Stimulated activated CD8-positive, alpha-beta memory T cell treated with anti-CD3 and anti-CD28 coated beads, Interleukin-4, amount 100 ng/mL, for 4 hours (primary cell): ENCODE data around the gene HACD1.
"Not testable (repeated sequence)": the region's sequence is repeated elsewhere in the genome, so short reads cannot be mapped to it uniquely, and the experiment has no call there.

ENCODE experiments used
- DNase-seq, 2 donors: peaks; one replicate each; pipeline ENCODE4 v3.0.0-alpha.2; 2020; ENCODE audit warnings: low read depth in 2 of 2, low spot score in 1 of 2

The HACD1 gene

GRCh38 chr10:17643755-17644484 is 26.7 kb upstream of the HACD1 start, which contains the start of gene STAM:
Gene STAM, plus strand, starts transcription at chr10:17644151. Its CDS starts 189 bp downstream, at chr10:17644340.
- peak; percentile 82 for DNase-seq

DNA sequence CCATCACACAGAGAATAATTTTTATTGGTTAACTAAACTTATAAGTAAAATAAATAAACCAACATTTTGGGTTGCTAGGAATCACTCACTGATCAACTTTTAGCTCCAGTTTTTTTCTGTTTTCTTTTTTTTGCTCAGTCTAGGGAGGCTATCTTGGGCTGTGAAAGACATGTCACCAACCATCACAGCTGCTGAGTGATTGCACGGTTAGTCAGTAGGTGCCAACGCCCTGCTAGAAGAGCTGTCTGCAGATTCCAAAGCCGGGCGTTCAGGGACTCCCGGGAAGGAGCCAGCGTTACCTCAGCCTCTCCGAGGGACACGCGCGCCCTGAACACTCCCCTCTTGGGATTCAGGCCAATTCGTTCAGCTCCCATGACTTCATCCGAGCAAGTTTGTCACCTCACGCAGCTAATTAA is 26.2 kb upstream of the HACD1 start:
- no peak for DNase-seq

DNA sequence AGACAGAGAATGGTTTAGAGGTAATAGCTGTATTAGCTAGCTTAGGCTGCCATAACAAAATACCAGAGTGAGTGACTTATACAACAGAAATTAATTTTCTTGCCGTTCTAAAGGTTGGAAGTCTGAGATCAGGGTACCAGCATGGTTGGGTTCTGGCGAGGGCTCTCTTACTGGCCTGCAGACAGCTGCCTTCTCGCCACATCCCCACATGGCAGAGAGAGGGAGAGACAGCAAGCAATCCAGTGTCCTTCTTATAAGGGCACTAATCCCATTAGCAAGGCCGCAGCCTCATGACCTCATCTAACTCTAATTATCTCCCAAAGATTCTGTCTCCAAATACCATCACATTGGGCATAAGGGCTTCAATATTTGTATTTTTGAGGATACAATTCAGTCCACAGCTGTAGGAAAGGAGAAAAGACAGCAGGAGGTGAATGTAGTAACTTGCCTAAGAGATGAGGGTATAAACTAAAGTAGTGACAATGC is 23.2 kb upstream of the HACD1 start:
- no peak for DNase-seq

DNA sequence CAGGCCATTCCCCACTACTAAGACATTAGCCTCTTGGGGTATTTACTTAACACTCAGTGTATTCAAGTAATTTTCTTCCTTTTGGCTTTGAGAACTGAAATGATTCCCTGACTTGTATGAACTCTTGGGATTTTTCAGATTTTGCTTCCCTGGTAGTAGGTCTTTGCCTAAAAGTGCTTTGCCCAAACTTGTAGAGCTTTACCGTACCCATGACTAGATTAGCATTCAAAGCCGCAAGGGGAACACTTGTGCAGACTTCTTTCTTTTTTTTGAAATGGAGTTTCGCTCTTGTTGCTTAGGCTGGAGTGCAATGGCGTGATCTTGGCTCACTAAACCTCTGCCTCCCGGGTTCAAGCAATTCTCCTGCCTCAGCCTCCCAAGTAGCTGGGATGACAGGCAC is 20.7 kb upstream of the HACD1 start:
- no peak for DNase-seq

DNA sequence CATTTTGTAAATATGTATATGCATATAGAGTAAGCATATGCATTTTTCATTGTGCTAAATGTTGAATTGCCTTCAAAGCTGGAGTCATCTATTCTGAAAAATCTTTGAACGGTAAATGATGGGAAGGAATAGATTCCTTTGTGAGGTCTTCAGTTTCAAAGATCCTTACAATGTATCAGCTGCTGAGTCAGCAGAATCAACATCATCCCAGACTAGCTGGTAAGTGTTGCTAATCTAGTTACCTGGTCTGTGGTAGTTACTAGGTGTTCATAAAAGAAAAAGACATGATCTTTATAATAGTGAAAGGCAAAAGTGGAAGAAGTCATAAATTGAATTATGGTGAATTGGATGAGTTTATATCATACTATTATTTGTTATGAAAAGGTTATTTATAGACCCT is 16.2 kb upstream of the HACD1 start:
- DNase-seq: no peak

DNA sequence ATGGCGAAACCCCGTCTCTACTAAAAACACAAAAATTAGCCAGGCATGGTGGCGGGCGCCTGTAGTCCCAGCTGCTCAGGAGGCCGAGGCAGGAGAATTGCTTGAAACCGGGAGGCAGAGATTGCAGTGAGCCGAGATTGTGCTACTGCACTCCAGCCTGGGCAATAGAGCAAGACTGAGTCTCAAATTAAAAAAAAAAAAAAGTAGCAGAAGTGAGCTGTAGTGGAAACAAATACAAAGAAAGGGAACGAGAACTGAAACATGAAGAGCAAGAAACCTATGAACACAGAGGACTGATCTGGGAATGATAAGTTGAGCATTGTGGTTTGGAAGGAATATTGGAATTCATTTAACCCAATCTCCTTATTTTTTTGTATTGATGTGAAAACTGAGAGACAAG is 15.4 kb upstream of the HACD1 start:
- DNase-seq: not testable (repeated sequence)

- DNase-seq: no peak
These were observed 9.5 kb upstream of the HACD1 start for GRCh38 chr10:17626656-17627055.

DNA sequence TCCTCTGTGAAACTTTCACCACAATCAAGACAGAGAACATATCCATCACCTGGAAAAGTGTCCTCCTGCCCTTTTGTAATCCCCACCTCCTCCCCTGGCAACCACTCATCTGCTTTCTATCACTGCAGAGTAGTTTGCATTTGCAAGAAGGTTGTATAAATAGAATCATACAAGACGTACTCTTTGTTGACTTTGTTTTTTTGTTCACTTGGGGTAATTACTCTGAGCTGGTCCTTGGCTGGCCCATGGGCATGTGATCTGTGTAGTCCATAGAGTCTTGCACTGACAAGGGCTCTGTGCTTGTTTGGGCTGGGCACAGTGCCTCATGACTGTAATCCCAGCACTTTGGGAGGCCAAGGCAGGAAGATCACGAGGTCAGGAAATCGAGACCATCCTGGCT is 7.8 kb upstream of the HACD1 start:
- no peak for DNase-seq

DNA sequence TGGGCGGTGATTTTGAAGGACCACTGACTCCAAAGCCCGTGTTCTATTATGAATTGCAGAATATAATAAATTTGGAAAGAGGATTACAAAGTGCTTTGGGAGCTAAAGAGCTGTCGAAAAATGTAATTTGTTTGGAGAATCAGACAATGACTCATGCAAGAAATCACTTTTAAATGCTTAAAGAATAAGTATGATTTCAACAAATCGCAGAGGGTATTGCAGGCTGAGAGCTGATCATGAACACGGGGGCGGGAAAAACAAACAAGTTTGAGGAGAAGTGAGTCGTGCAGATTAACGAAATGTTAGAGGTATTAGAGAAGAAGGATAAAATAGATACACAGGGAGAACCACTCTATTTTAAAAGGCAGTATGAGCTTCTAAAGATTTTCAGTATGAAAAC is 4.9 kb upstream of the HACD1 start:
- DNase-seq: no peak

GRCh38 chr10:17616403-17617030 is 657 bp downstream of the HACD1 start:
- DNase-seq: no peak

DNA sequence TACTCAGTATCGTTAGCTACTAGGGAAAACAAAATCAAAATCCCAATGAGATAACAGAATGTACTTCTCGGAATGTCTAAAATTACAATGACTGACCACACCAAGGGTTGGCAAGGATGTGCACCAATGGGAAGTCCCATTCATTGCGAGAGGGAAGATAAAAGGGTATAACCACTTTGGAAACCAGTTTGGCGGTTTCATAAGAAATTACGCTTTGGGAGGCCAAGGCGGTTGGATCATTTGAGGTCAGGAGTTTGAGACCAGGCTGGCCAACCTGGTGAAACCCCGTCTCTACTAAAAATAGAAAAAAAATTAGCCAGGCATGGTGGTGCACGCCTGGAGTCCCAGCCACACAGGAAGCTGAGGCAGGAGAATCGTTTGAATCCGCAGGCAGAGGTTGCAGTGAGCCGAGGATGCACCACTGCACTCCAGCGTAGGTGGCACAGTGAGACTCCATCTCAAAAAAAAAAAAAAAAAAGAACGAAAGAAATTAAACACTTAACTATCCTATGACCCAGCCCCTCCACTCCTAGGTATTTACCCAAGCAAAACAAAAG is 7.6 kb downstream of the HACD1 start:
- DNase-seq: no peak

- no peak for DNase-seq
These were observed 9.4 kb downstream of the HACD1 start for GRCh38 chr10:17607603-17608332.

GRCh38 chr10:17607060-17607459 is 10.1 kb downstream of the HACD1 start:
- DNase-seq: no peak

DNA sequence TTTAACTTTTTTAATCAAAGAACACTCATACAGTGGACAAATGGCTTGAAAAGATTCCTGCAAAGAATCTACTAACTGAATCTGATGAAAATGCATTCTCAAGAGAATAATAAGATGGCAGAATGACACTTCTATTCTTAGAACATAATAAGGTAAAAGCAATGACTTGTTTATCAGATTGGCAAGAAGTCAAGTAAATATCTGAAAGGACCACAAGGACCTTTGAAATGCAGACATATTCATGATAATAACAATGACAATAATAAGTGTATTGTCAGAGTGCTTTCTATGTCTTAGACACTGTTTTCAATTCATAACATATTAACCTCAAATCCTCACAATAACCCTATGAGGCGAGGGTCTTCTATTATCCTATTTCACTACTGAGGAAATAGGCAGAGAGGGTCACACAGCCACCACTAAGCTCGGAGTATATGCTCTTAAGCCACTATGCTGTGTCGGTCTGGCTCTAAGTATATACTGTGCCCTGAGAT is 10.6 kb downstream of the HACD1 start:
- DNase-seq: no peak

- DNase-seq: no peak
These were observed 11.2 kb downstream of the HACD1 start for GRCh38 chr10:17605936-17606335.

DNA sequence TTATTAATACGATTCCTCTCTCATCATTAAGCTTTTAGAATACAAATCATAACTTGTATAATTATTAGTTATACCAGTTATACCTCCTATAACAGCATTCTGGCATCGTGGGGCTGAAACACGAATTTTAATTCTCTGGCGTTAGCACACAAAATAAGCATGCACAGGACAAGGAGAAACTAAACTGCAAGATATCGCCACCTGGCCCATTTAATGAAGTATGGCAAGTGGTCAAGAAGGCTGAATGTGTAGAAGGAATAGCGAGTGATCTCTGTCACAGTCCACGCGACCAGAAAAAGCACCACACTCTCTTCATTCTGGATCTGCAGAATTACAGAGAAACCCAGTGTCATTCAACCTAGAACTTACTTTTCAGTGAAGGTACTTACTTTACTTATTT is 18.1 kb downstream of the HACD1 start:
- no peak for DNase-seq

DNA sequence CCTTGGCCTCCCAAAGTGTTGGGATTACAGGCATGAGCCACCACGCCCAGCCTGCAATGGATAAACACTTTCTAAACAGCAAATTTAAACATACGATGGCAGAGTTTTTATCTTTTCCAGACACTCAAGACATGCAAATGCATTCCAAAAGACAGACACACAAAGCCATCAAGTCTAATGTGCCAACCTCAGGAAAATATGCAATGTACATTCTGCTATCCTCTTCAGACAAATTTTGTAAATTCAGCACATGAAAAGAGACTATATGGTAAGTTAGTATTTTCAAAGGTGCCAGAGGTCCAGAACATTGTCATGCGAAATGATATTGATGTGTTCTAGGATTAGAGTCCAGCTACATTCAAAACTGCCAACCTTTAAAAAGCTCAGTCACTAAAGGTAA is 19.8 kb downstream of the HACD1 start:
- DNase-seq: no peak

GRCh38 chr10:17590969-17591645 is 26.1 kb downstream of the HACD1 start:
- DNase-seq: no peak

GRCh38 chr10:17589316-17589715 is 27.9 kb downstream of the HACD1 start:
- DNase-seq: not testable (repeated sequence)

- DNase-seq: no peak
These were observed 28.8 kb downstream of the HACD1 start for GRCh38 chr10:17588420-17588819.

DNA sequence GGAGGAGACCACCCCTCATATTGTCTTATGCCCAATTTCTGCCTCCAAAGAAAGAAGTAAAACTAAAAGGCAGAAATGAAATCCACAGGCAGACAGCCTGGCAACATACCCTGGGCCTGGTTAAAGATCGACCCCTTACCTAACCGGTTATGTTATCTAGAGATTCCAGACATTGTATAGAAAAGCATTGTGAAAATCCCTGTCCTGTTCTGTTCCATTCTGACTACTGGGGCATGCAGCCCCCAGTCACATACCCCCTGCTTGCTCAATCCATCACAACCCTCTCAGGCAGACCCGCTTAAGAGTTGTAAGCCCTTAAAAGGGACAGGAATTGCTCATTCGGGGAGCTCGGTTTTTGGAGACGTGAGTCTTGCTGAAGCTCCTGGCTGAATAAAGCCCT is 29.9 kb downstream of the HACD1 start:
- not testable (repeated sequence) for DNase-seq
